Neural progenitor cell (in vitro differentiated cells): Measurements from ENCODE around the gene HDAC8.

Experiments
- EZH2 ChIP-seq: fragments of 200-600 bp; sonication (generic); IDR thresholded peaks from 2 replicates; pipeline ENCODE4 v1.6.1; 2017; ENCODE audit warnings: antibody characterized with exemption, mild to moderate bottlenecking, moderate library complexity
- EZH2phosphoT487 ChIP-seq: fragments of 200-600 bp; sonication (generic); IDR thresholded peaks from 2 replicates; pipeline ENCODE4 v1.6.1; 2017; ENCODE audit warnings: antibody characterized with exemption
- TF ChIP-seq, protein P1 (sequence below): fragments of 200-600 bp; sonication (generic); IDR thresholded peaks from 2 replicates; pipeline ENCODE4 v1.5.1; 2017; ENCODE audit warnings: antibody characterized with exemption, mild to moderate bottlenecking

DNA sequence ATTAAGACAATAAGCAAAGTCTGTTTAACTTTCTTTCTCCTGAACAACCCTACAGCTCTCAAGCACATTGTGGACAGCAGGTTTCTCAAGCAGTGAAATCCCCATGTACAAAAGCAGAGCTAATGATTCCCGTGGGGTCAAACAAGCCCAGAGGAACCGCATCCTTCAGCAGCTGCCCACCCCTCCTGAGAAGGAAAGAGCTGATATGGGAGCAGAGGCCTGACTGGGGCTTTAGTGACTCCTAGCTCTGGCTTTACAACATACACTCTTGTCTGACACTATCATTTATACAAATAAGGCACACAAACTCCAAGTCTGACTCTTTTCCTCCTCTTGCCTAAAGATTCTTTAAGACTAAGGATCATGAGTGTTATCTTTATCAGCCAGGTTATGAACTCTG is 32.8 kb downstream of the HDAC8 start:
- TF ChIP-seq, protein P1, sequence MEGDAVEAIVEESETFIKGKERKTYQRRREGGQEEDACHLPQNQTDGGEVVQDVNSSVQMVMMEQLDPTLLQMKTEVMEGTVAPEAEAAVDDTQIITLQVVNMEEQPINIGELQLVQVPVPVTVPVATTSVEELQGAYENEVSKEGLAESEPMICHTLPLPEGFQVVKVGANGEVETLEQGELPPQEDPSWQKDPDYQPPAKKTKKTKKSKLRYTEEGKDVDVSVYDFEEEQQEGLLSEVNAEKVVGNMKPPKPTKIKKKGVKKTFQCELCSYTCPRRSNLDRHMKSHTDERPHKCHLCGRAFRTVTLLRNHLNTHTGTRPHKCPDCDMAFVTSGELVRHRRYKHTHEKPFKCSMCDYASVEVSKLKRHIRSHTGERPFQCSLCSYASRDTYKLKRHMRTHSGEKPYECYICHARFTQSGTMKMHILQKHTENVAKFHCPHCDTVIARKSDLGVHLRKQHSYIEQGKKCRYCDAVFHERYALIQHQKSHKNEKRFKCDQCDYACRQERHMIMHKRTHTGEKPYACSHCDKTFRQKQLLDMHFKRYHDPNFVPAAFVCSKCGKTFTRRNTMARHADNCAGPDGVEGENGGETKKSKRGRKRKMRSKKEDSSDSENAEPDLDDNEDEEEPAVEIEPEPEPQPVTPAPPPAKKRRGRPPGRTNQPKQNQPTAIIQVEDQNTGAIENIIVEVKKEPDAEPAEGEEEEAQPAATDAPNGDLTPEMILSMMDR: no peak
- no peak for TF ChIP-seq EZH2
- TF ChIP-seq EZH2phosphoT487: no peak
